ENCODE results near the gene TRNAU1AP.
"Not testable (repeated sequence)": the region's sequence is repeated elsewhere in the genome, so short reads cannot be mapped to it uniquely, and the experiment has no call there.

Gene TRNAU1AP

GRCh38 chr1:28509705-28510272, 43.1 kb upstream of the TRNAU1AP start:
- POLR2A ChIA-PET, result interaction anchor here (0.7 to 5.9 kb wide), 8 partner anchors 8 to 261 kb away, joined by 3 to 37 read pairs (median 4); partner anchors contain the start of gene TRNAU1AP

GRCh38 chr1:28510273-28510969, 42.5 kb upstream of the TRNAU1AP start:
- TF ChIP-seq ELF4 (IDR thresholded peaks at IDR 0.05) (peak; percentile 19; the same call in 1 of the 2 replicates), TARDBP (IDR thresholded peaks at IDR 0.05) (peak; percentile 9; the same call in 1 of the 2 replicates), CTBP1 (IDR thresholded peaks at IDR 0.05; ENCODE audit: borderline replicate concordance) (no peak), BHLHE40 (IDR thresholded peaks at IDR 0.05; ENCODE audit: borderline replicate concordance) (peak; percentile 47; the same call in 1 of the 2 replicates), L3MBTL2 (conservative IDR thresholded peaks at IDR 0.05) (peak; percentile 23; the same call in 1 of the 2 replicates), NFRKB (IDR thresholded peaks at IDR 0.05) (peak; percentile 36; the same call in 1 of the 2 replicates), FOXA1 (IDR thresholded peaks at IDR 0.05) (no peak), ZNF384 (IDR thresholded peaks at IDR 0.05) (no peak), HDGF (IDR thresholded peaks at IDR 0.05; ENCODE audit: borderline replicate concordance) (no peak)
- ChIA-PET POLR2A (interaction anchor here (0.7 to 5.9 kb wide), 8 partner anchors 7 to 97 kb away, joined by 3 to 37 read pairs (median 4); partner anchors contain the start of gene TRNAU1AP), CTCF (interaction anchor here (0.6 kb wide), 1 partner anchor 92 kb away, joined by 3 read pairs; no protein-coding TSS in a partner anchor)
- no peak for DNase-seq (ENCODE audit: extremely low spot score)

More at GRCh38 chr1:28509705-28510272, 43.1 kb upstream of the TRNAU1AP start:
- 0 out of 2 replicates have a peak, but pooled peaks have one; percentile 67 for TF ChIP-seq FOXK2 (IDR thresholded peaks at IDR 0.05)
- peak; percentile 58; the same call in 1 of the 2 replicates for TF ChIP-seq L3MBTL2 (conservative IDR thresholded peaks at IDR 0.05)
- no peak for TF ChIP-seq LEF1 (IDR thresholded peaks at IDR 0.05; ENCODE audit: borderline replicate concordance)
- no peak for TF ChIP-seq SP1 (IDR thresholded peaks at IDR 0.05)
- no peak for TF ChIP-seq ARNT (IDR thresholded peaks at IDR 0.05)
- TF ChIP-seq FOXM1 (IDR thresholded peaks at IDR 0.05; ENCODE audit: borderline replicate concordance), result no peak
- TF ChIP-seq NFRKB (IDR thresholded peaks at IDR 0.05), result peak; percentile 63
- no peak; the same call in 1 of the 2 replicates for TF ChIP-seq BHLHE40 (IDR thresholded peaks at IDR 0.05; ENCODE audit: borderline replicate concordance)
- TF ChIP-seq ZNF384 (IDR thresholded peaks at IDR 0.05), result no peak
- TF ChIP-seq TARDBP (IDR thresholded peaks at IDR 0.05), result no peak
- TF ChIP-seq PKNOX1 (IDR thresholded peaks at IDR 0.05), result no peak
- TF ChIP-seq FOXA1 (IDR thresholded peaks at IDR 0.05), result no peak
- TF ChIP-seq HDGF (IDR thresholded peaks at IDR 0.05; ENCODE audit: borderline replicate concordance), result no peak
- TF ChIP-seq ELF4 (IDR thresholded peaks at IDR 0.05), result 0 out of 2 replicates have a peak, but pooled peaks have one; percentile 23
- TF ChIP-seq SUZ12 (IDR thresholded peaks at IDR 0.05), result no peak
- no peak for TF ChIP-seq CTBP1 (IDR thresholded peaks at IDR 0.05; ENCODE audit: borderline replicate concordance)
- CTCF ChIA-PET, result interaction anchor here (0.6 kb wide), 1 partner anchor 93 kb away, joined by 3 read pairs; no protein-coding TSS in a partner anchor
- no peak for DNase-seq (ENCODE audit: extremely low spot score)

- TF ChIP-seq NFRKB (IDR thresholded peaks at IDR 0.05) (peak; percentile 41; the same call in 1 of the 2 replicates), CTBP1 (IDR thresholded peaks at IDR 0.05; ENCODE audit: borderline replicate concordance) (no peak), ELF4 (IDR thresholded peaks at IDR 0.05) (0 out of 2 replicates have a peak, but pooled peaks have one; percentile 44)
- DNase-seq (ENCODE audit: extremely low spot score), result no peak
- ChIA-PET POLR2A (interaction anchor here (1.1 to 5.9 kb wide), 5 partner anchors 7 to 98 kb away, joined by 3 to 37 read pairs (median 6); no protein-coding TSS in a partner anchor), CTCF (no interaction called here)
Observed at GRCh38 chr1:28510970-28511440, 41.9 kb upstream of the TRNAU1AP start.

GRCh38 chr1:28512058-28512611, 40.8 kb upstream of the TRNAU1AP start:
- ChIA-PET CTCF (no interaction called here), POLR2A (interaction anchor here (1.1 to 1.7 kb wide), 2 partner anchors 41 to 69 kb away, joined by 3 to 6 read pairs; partner anchors contain the start of gene TRNAU1AP)
- DNase-seq (ENCODE audit: extremely low spot score), result no peak
- TF ChIP-seq LEF1 (IDR thresholded peaks at IDR 0.05; ENCODE audit: borderline replicate concordance) (no peak), FOXK2 (IDR thresholded peaks at IDR 0.05) (no peak), ZNF384 (IDR thresholded peaks at IDR 0.05) (no peak), NFRKB (IDR thresholded peaks at IDR 0.05) (no peak), PKNOX1 (IDR thresholded peaks at IDR 0.05) (no peak), ELF4 (IDR thresholded peaks at IDR 0.05) (no peak), ARNT (IDR thresholded peaks at IDR 0.05) (no peak), CTBP1 (IDR thresholded peaks at IDR 0.05; ENCODE audit: borderline replicate concordance) (no peak), SP1 (IDR thresholded peaks at IDR 0.05) (no peak), FOXM1 (IDR thresholded peaks at IDR 0.05; ENCODE audit: borderline replicate concordance) (no peak), L3MBTL2 (conservative IDR thresholded peaks at IDR 0.05) (no peak), TARDBP (IDR thresholded peaks at IDR 0.05) (no peak), FOXA1 (IDR thresholded peaks at IDR 0.05) (no peak), SUZ12 (IDR thresholded peaks at IDR 0.05) (no peak), HDGF (IDR thresholded peaks at IDR 0.05; ENCODE audit: borderline replicate concordance) (no peak)

- peak; percentile 67 for TF ChIP-seq ZNF384 (IDR thresholded peaks at IDR 0.05)
- POLR2A ChIA-PET, result interaction anchor here (3.3 kb wide), 1 partner anchor 67 kb away, joined by 17 read pairs; no protein-coding TSS in a partner anchor
- CTCF ChIA-PET, result interaction anchor here (1.0 kb wide), 1 partner anchor 88 kb away, joined by 4 read pairs; no protein-coding TSS in a partner anchor
- DNase-seq (ENCODE audit: extremely low spot score), result not testable (repeated sequence)
Observed at GRCh38 chr1:28514445-28514933, 38.4 kb upstream of the TRNAU1AP start.
